Retinal pigment epithelial cell (primary cell): ENCODE data around the gene LRPAP1.

Experiments used
- DNase-seq: peaks from one replicate; pipeline ENCODE4 v3.0.0-alpha.2; 2010; ENCODE audit warnings: low read depth
- H3K4me3 ChIP-seq: 2 replicates; pipeline ENCODE4 v1.5.1; 2011; ENCODE audit warnings: mild to moderate bottlenecking, low read length, control low read depth, moderate library complexity
- CTCF ChIP-seq: conservative IDR thresholded peaks from 2 replicates; pipeline ENCODE4 v1.5.1; 2011; ENCODE audit warnings: low read depth, low read length, control low read depth, inconsistent platforms

Gene LRPAP1

GRCh38 chr4:3485886-3486540 lies 46.2 kb downstream of the LRPAP1 start:
- no peak overlapping the region for H3K4me3 ChIP-seq
- no peak for TF ChIP-seq CTCF

GRCh38 chr4:3485011-3485791 lies 47.0 kb downstream of the LRPAP1 start:
- no peak for DNase-seq
- H3K4me3 ChIP-seq, result no peak overlapping the region
- no peak for TF ChIP-seq CTCF

More at GRCh38 chr4:3485886-3486540, 46.2 kb downstream of the LRPAP1 start:
- DNase-seq, result no peak

- H3K4me3 ChIP-seq, result no peak overlapping the region
- DNase-seq, result no peak
These were observed 47.9 kb downstream of the LRPAP1 start for GRCh38 chr4:3484057-3484973.

GRCh38 chr4:3483471-3483921 lies 48.7 kb downstream of the LRPAP1 start:
- TF ChIP-seq CTCF, result no peak
- DNase-seq, result peak; percentile 87
- H3K4me3 ChIP-seq, result no peak overlapping the region

More at GRCh38 chr4:3484057-3484973, 47.9 kb downstream of the LRPAP1 start:
- no peak for TF ChIP-seq CTCF

GRCh38 chr4:3482707-3483106 lies 49.5 kb downstream of the LRPAP1 start:
- no peak for TF ChIP-seq CTCF
- H3K4me3 ChIP-seq, result no peak overlapping the region
- DNase-seq, result no peak

- TF ChIP-seq CTCF, result no peak
- DNase-seq, result no peak
- no peak overlapping the region for H3K4me3 ChIP-seq
These were observed 50.3 kb downstream of the LRPAP1 start for GRCh38 chr4:3481783-3482393.
